Smooth muscle cell (in vitro differentiated cells): ENCODE data around the gene TARBP2. TPM values are rescaled to one million over a fixed set of nuclear protein-coding genes. Genes with fewer than 3 reads are reported as not detected.

Source experiments
- DNase-seq: peaks from one replicate; lab custom pipeline; 2025; ENCODE audit not compliant: unreplicated experiment; lab: John Stamatoyannopoulos, UW
- H2AFZ ChIP-seq: fragments of 200-600 bp; sonication (generic); 2 replicates; pipeline ENCODE4 v1.6.0; 2016; ENCODE audit warnings: antibody characterized with exemption, low read depth, mild to moderate bottlenecking
- H3F3A ChIP-seq: fragments of 200-600 bp; sonication (generic); 2 replicates; pipeline ENCODE4 v1.6.0; 2017; ENCODE audit warnings: antibody characterized with exemption, low read depth
- H3K27ac ChIP-seq: fragments of 200-600 bp; sonication (generic); 2 replicates; pipeline ENCODE4 v1.5.1; 2016; ENCODE audit warnings: low read depth, mild to moderate bottlenecking
- H3K27me3 ChIP-seq: fragments of 200-600 bp; sonication (generic); 2 replicates; pipeline ENCODE4 v1.6.1; 2016; ENCODE audit warnings: low read depth, mild to moderate bottlenecking
- H3K36me3 ChIP-seq: fragments of 200-600 bp; sonication (generic); 2 replicates; pipeline ENCODE4 v1.5.1; 2016; ENCODE audit warnings: low read depth
- H3K4me1 ChIP-seq: fragments of 200-600 bp; sonication (generic); 2 replicates; pipeline ENCODE4 v1.5.1; 2016; ENCODE audit warnings: low read depth
- H3K4me2 ChIP-seq: fragments of 200-600 bp; sonication (generic); 2 replicates; pipeline ENCODE4 v1.6.0; 2016; ENCODE audit warnings: mild to moderate bottlenecking
- H3K4me3 ChIP-seq: fragments of 200-600 bp; sonication (generic); 2 replicates; pipeline ENCODE4 v1.5.1; 2016; ENCODE audit warnings: mild to moderate bottlenecking
- H3K79me2 ChIP-seq: fragments of 200-600 bp; sonication (generic); 2 replicates; pipeline ENCODE4 v1.6.0; 2016; ENCODE audit warnings: low read depth, mild to moderate bottlenecking
- H3K9ac ChIP-seq: fragments of 200-600 bp; sonication (generic); 2 replicates; pipeline ENCODE4 v1.6.0; 2016; ENCODE audit warnings: low read depth
- H3K9me3 ChIP-seq: fragments of 200-600 bp; sonication (generic); replicated peaks from 2 replicates; pipeline ENCODE4 v1.5.1; 2016; ENCODE audit warnings: low read depth
- H4K20me1 ChIP-seq: fragments of 200-600 bp; sonication (generic); 2 replicates; pipeline ENCODE4 v1.6.0; 2016; ENCODE audit warnings: low read depth
- WGBS: methylation state at CpG from one replicate; pipeline ENCODE4 v1.1.7; 2016; ENCODE audit warnings: low lambda C conversion rate; 5-methylcytosine and 5-hydroxymethylcytosine counted together
- polyA plus RNA-seq: library from polyadenylated mRNA; unstranded; fragments of >200 nt; fragmentation: Nextera tagmentation; extraction: Ambion mirVana; gene quantifications from 2 replicates; pipeline ENCODE4 v1.2.1, GENCODE V29; 2016
- total RNA-seq: library from RNA; depleted of rRNA; stranded (reverse); fragments of >200 nt; gene quantifications from 2 replicates; pipeline ENCODE4 v1.2.3, GENCODE V29; 2014
- TF ChIP-seq, protein P1 (sequence below): fragments of 200-600 bp; sonication (generic); IDR thresholded peaks from 2 replicates; pipeline ENCODE4 v1.5.1; 2017; ENCODE audit warnings: borderline replicate concordance, mild to moderate bottlenecking, antibody characterized with exemption; ENCODE audit not compliant: insufficient read depth, poor library complexity, severe bottlenecking

TARBP2 gene
- total and polyA plus RNA-seq, 2 experiments from 2014 or later: 31.8 to 47.5 TPM

GRCh38 chr12:53461059-53461458 lies 40.0 kb upstream of the TARBP2 start:
- H2AFZ ChIP-seq: no peak overlapping the region
- peaks cover 40% of the 10 kb centered on the region for H3K4me1 ChIP-seq
- H3F3A ChIP-seq: peaks cover 42% of the 10 kb centered on the region
- peaks cover 76% of the 10 kb centered on the region for H3K36me3 ChIP-seq
- no peak overlapping the region for H3K4me2 ChIP-seq
- no peak for DNase-seq
- H3K4me3 ChIP-seq: no peak overlapping the region
- H3K27ac ChIP-seq: peak overlapping the region; percentile 50
- no peak overlapping the region for H3K9ac ChIP-seq
- no peaks in the 10 kb centered on the region for H3K27me3 ChIP-seq
- peaks cover 100% of the 10 kb centered on the region for H4K20me1 ChIP-seq
- peaks cover 100% of the 10 kb centered on the region for H3K79me2 ChIP-seq
- TF ChIP-seq, protein P1, sequence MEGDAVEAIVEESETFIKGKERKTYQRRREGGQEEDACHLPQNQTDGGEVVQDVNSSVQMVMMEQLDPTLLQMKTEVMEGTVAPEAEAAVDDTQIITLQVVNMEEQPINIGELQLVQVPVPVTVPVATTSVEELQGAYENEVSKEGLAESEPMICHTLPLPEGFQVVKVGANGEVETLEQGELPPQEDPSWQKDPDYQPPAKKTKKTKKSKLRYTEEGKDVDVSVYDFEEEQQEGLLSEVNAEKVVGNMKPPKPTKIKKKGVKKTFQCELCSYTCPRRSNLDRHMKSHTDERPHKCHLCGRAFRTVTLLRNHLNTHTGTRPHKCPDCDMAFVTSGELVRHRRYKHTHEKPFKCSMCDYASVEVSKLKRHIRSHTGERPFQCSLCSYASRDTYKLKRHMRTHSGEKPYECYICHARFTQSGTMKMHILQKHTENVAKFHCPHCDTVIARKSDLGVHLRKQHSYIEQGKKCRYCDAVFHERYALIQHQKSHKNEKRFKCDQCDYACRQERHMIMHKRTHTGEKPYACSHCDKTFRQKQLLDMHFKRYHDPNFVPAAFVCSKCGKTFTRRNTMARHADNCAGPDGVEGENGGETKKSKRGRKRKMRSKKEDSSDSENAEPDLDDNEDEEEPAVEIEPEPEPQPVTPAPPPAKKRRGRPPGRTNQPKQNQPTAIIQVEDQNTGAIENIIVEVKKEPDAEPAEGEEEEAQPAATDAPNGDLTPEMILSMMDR: no peak
- H3K9me3 ChIP-seq: no peaks in the 10 kb centered on the region
- WGBS: 86% methylated on average over 3 of the region's 3 CpGs

DNA sequence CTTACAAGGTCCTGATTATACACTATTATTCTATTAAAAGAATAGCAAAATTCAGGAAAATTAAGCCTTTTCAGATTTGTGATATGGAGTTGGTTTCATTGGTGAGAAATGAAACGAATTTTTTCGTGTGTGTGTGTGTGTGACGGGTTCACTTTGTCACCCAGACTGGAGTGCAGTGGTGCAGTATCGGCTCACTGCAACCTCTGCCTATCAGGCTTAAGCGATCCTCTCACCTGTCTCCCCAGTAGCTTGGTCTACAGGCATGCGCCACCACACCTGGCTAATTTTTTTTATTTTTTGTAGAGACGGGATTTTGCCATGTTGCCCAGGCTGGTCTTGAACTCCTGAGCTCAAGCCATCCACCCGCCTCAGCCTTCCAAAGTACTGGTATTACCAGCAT lies 39.5 kb upstream of the TARBP2 start:
- Histone ChIP-seq H3K27ac (no peak overlapping the region), H2AFZ (no peak overlapping the region), H3K27me3 (no peaks in the 10 kb centered on the region), H3K4me1 (peaks cover 40% of the 10 kb centered on the region), H3K9ac (no peak overlapping the region), H3K9me3 (no peaks in the 10 kb centered on the region), H3K36me3 (peaks cover 78% of the 10 kb centered on the region), H3F3A (peaks cover 47% of the 10 kb centered on the region), H4K20me1 (peaks cover 100% of the 10 kb centered on the region), H3K79me2 (peaks cover 100% of the 10 kb centered on the region), H3K4me3 (no peak overlapping the region), H3K4me2 (no peak overlapping the region)
- TF ChIP-seq, protein P1: no peak
- 98% methylated on average over 8 of the region's 8 CpGs for WGBS
- DNase-seq: no peak

DNA sequence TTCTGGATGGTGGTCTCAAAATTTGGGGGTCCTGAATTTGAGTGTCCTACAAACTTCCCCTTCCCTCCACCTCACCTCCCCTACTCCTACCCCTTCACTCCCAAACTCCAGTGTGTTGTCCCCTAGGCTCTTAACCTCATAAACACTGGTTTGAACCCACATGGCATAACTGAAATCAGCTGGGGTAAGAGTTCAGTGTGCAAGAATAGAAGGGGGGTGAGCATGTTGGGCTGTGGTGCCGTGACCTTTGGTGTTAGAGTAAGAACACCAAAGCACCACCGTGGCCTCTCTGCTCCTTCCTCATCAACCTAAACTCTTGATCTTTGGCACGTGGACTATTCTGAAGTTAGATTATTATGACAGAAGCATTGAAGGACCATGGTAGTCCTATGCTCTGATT lies 38.1 kb upstream of the TARBP2 start:
- peaks cover 40% of the 10 kb centered on the region for H3K4me1 ChIP-seq
- H3F3A ChIP-seq: peaks cover 57% of the 10 kb centered on the region
- peaks cover 100% of the 10 kb centered on the region for H4K20me1 ChIP-seq
- WGBS: 94% methylated on average over 3 of the region's 3 CpGs
- H3K27ac ChIP-seq: peak overlapping the region; percentile 33
- H3K9ac ChIP-seq: no peak overlapping the region
- H3K36me3 ChIP-seq: peaks cover 80% of the 10 kb centered on the region
- H3K4me3 ChIP-seq: no peak overlapping the region
- H3K9me3 ChIP-seq: no peaks in the 10 kb centered on the region
- DNase-seq: no peak
- no peaks in the 10 kb centered on the region for H3K27me3 ChIP-seq
- H3K4me2 ChIP-seq: no peak overlapping the region
- peaks cover 100% of the 10 kb centered on the region for H3K79me2 ChIP-seq
- TF ChIP-seq, protein P1: no peak
- H2AFZ ChIP-seq: no peak overlapping the region

GRCh38 chr12:53463802-53464560 lies 37.1 kb upstream of the TARBP2 start:
- H4K20me1 ChIP-seq: peaks cover 100% of the 10 kb centered on the region
- peaks cover 82% of the 10 kb centered on the region for H3K36me3 ChIP-seq
- no peaks in the 10 kb centered on the region for H3K27me3 ChIP-seq
- peaks cover 100% of the 10 kb centered on the region for H3K79me2 ChIP-seq
- no peak overlapping the region for H3K4me3 ChIP-seq
- no peak for DNase-seq
- TF ChIP-seq, protein P1: no peak
- H2AFZ ChIP-seq: no peak overlapping the region
- H3K4me1 ChIP-seq: peaks cover 36% of the 10 kb centered on the region
- 89% methylated on average over 5 of the region's 5 CpGs for WGBS
- H3F3A ChIP-seq: peaks cover 56% of the 10 kb centered on the region
- no peaks in the 10 kb centered on the region for H3K9me3 ChIP-seq
- H3K27ac ChIP-seq: peak overlapping the region; percentile 33
- H3K9ac ChIP-seq: no peak overlapping the region
- no peak overlapping the region for H3K4me2 ChIP-seq
